Left ventricle myocardium inferior (tissue), 1 donor: ENCODE measurements around the gene ADNP2. TPM values are rescaled to one million over a fixed set of nuclear protein-coding genes. Genes with fewer than 3 reads are reported as not detected.
"Not testable (repeated sequence)": the region's sequence is repeated elsewhere in the genome, so short reads cannot be mapped to it uniquely, and the experiment has no call there.

Experiments used
- DNase-seq: peaks from one replicate; pipeline ENCODE4 v3.0.0-alpha.2; 2020
- H3K27ac ChIP-seq: fragments of 200-600 bp; replicated peaks from 2 replicates; pipeline ENCODE4 v1.8.0; 2021
- H3K27me3 ChIP-seq: fragments of 200-600 bp; 2 replicates; pipeline ENCODE4 v1.8.0; 2021; ENCODE audit warnings: low read depth
- H3K36me3 ChIP-seq: fragments of 200-600 bp; 2 replicates; pipeline ENCODE4 v1.8.0; 2021
- H3K4me1 ChIP-seq: fragments of 200-600 bp; 2 replicates; pipeline ENCODE4 v1.8.0; 2021
- H3K4me3 ChIP-seq: fragments of 200-600 bp; 2 replicates; pipeline ENCODE4 v1.8.0; 2021; ENCODE audit warnings: mild to moderate bottlenecking, moderate library complexity
- H3K9me3 ChIP-seq: fragments of 200-600 bp; replicated peaks from 2 replicates; pipeline ENCODE4 v1.8.0; 2021
- intact Hi-C: fragments of 100-400 bp; cut with micrococcal nuclease; formaldehyde crosslinking; loops from one replicate; pipeline ENCODE4 v1.11.0; 2022
- total RNA-seq: library from RNA; stranded (reverse); fragmentation: NEBNext Ultra II Directional; extraction: Animal tissue kit (Norgen Biotek cat#: 25700); gene quantifications from one replicate; pipeline ENCODE4 v1.2.1, GENCODE V29; 2021
- TF ChIP-seq, protein P1 (sequence below): fragments of 200-600 bp; IDR thresholded peaks from 2 replicates; pipeline ENCODE4 v1.8.0; 2021; ENCODE audit warnings: antibody characterized with exemption, mild to moderate bottlenecking, borderline replicate concordance
- donor health status: DM: no; HTN: yes; CAD: no; lungs with severe emphysema.

Gene ADNP2
- total RNA-seq, 1 donor from 2014 or later: 7.5 TPM

GRCh38 chr18:80163183-80163582 is 54.1 kb downstream of the ADNP2 start:
- intact Hi-C loops: no loop called here
- Histone ChIP-seq H3K36me3 (no peaks in the 10 kb centered on the region), H3K27me3 (peaks cover 9% of the 10 kb centered on the region), H3K9me3 (peaks cover 23% of the 10 kb centered on the region), H3K27ac (no peak overlapping the region), H3K4me1 (no peaks in the 10 kb centered on the region), H3K4me3 (no peak overlapping the region)
- TF ChIP-seq, protein P1, sequence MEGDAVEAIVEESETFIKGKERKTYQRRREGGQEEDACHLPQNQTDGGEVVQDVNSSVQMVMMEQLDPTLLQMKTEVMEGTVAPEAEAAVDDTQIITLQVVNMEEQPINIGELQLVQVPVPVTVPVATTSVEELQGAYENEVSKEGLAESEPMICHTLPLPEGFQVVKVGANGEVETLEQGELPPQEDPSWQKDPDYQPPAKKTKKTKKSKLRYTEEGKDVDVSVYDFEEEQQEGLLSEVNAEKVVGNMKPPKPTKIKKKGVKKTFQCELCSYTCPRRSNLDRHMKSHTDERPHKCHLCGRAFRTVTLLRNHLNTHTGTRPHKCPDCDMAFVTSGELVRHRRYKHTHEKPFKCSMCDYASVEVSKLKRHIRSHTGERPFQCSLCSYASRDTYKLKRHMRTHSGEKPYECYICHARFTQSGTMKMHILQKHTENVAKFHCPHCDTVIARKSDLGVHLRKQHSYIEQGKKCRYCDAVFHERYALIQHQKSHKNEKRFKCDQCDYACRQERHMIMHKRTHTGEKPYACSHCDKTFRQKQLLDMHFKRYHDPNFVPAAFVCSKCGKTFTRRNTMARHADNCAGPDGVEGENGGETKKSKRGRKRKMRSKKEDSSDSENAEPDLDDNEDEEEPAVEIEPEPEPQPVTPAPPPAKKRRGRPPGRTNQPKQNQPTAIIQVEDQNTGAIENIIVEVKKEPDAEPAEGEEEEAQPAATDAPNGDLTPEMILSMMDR: no peak
- no peak for DNase-seq

- H3K36me3 ChIP-seq, H3K27me3 ChIP-seq, H3K4me3 ChIP-seq, H3K4me1 ChIP-seq, DNase-seq, intact Hi-C loops, H3K27ac ChIP-seq: not testable (repeated sequence)
- H3K9me3 ChIP-seq: peaks cover 23% of the 10 kb centered on the region
Observed at GRCh38 chr18:80164727-80165355, 55.8 kb downstream of the ADNP2 start.

GRCh38 chr18:80166240-80166639 is 57.2 kb downstream of the ADNP2 start:
- Histone ChIP-seq H3K36me3 (no peaks in the 10 kb centered on the region), H3K27me3 (peaks cover 6% of the 10 kb centered on the region), H3K4me3 (no peak overlapping the region), H3K9me3 (peaks cover 23% of the 10 kb centered on the region), H3K4me1 (peaks cover 4% of the 10 kb centered on the region), H3K27ac (no peak overlapping the region)
- TF ChIP-seq, protein P1: no peak
- intact Hi-C loops: no loop called here
- DNase-seq: no peak

- intact Hi-C loops: no loop called here
- H3K4me1 ChIP-seq: peaks cover 8% of the 10 kb centered on the region
- H3K27me3 ChIP-seq: peaks cover 9% of the 10 kb centered on the region
- H3K9me3 ChIP-seq: peaks cover 23% of the 10 kb centered on the region
- no peak overlapping the region for H3K27ac ChIP-seq
- no peak overlapping the region for H3K4me3 ChIP-seq
- DNase-seq: no peak
- TF ChIP-seq, protein P1: no peak
- H3K36me3 ChIP-seq: no peaks in the 10 kb centered on the region
Observed at GRCh38 chr18:80166725-80167124, 57.7 kb downstream of the ADNP2 start.

DNA sequence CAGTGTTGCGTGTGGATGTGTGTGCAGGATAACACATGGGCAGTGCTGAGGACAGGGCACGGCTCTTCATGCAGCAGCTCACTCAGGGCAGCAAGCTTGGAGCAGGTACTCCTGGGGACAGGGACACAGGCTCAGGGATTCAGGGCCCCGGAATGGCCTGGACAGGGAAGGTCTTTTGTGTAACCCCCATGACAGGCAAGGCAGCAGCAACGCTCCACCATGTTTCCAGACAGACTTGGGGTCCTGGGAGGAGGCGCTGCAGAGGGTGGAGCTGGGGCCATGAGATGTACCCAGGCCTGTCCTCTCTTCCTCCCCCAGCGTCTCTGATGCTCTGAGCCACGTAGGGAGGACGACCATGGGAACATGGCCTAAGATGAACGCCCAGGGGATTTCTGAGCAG is 58.3 kb downstream of the ADNP2 start:
- intact Hi-C loops: no loop called here

DNA sequence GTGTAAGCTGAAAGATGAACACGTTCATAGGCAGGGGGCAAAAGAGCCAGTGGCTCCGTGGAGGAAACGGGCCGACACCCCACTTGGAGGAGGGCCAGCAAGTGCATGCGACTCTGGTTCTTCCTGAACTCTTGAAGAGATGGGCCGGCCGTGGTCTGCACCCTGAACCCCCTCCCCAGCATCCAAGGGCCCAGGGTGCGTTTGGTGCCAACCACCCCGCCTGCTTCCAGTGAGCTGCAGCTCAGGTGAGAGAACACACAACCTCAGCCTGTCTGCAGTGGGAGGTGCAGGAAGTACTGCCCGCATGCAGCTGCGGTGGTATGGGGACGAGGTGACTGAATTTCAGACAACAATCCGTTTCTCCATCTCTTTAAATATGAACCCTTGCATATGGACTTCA is 58.9 kb downstream of the ADNP2 start:
- no peak for DNase-seq
- Histone ChIP-seq H3K27ac (no peak overlapping the region), H3K27me3 (peaks cover 9% of the 10 kb centered on the region), H3K4me1 (peaks cover 8% of the 10 kb centered on the region), H3K4me3 (no peak overlapping the region), H3K9me3 (peaks cover 23% of the 10 kb centered on the region), H3K36me3 (no peaks in the 10 kb centered on the region)
- intact Hi-C loops: no loop called here
- TF ChIP-seq, protein P1: no peak

More for the DNA sequence above, 58.3 kb downstream of the ADNP2 start:
- TF ChIP-seq, protein P1: no peak
- no peak overlapping the region for H3K4me3 ChIP-seq
- H3K27me3 ChIP-seq: peaks cover 9% of the 10 kb centered on the region
- H3K27ac ChIP-seq: no peak overlapping the region
- no peak for DNase-seq
- no peaks in the 10 kb centered on the region for H3K36me3 ChIP-seq
- H3K4me1 ChIP-seq: peaks cover 8% of the 10 kb centered on the region
- peaks cover 23% of the 10 kb centered on the region for H3K9me3 ChIP-seq
